ENCODE measurements around the gene RTEL1. TPM values are rescaled to one million over a fixed set of nuclear protein-coding genes. Genes with fewer than 3 reads are reported as not detected.

The RTEL1 gene
- total RNA-seq, 2 donors from 2014 or later = 41.8 to 51.8 TPM

GRCh38 chr20:63680857-63681608 is 22.9 kb downstream of the RTEL1 start:
- no peak for ATAC-seq (replicated peaks)
- Mint-ChIP-seq H3K36me3 (ENCODE audit: low read depth) (peaks cover 21% of the 10 kb centered on the region), H3K4me3 (no peak overlapping the region), H3K27me3 (no peaks in the 10 kb centered on the region), H3K9me3 (no peaks in the 10 kb centered on the region), H3K27ac (no peak overlapping the region), H3K4me1 (no peaks in the 10 kb centered on the region)

GRCh38 chr20:63681609-63682142 is 23.6 kb downstream of the RTEL1 start:
- H3K4me3 Mint-ChIP-seq = no peak overlapping the region
- H3K27me3 Mint-ChIP-seq = no peaks in the 10 kb centered on the region
- no peaks in the 10 kb centered on the region for H3K4me1 Mint-ChIP-seq
- no peak overlapping the region for H3K27ac Mint-ChIP-seq
- no peak for ATAC-seq (replicated peaks)
- no peaks in the 10 kb centered on the region for H3K9me3 Mint-ChIP-seq
- H3K36me3 Mint-ChIP-seq (ENCODE audit: low read depth) = peaks cover 15% of the 10 kb centered on the region

GRCh38 chr20:63682384-63683139 is 24.4 kb downstream of the RTEL1 start:
- Mint-ChIP-seq H3K4me1 (no peaks in the 10 kb centered on the region), H3K36me3 (ENCODE audit: low read depth) (peaks cover 9% of the 10 kb centered on the region), H3K9me3 (no peaks in the 10 kb centered on the region), H3K27me3 (no peaks in the 10 kb centered on the region), H3K27ac (no peak overlapping the region), H3K4me3 (no peak overlapping the region)
- peak; percentile 70 for ATAC-seq (replicated peaks)

- Mint-ChIP-seq H3K36me3 (ENCODE audit: low read depth) (no peaks in the 10 kb centered on the region), H3K4me1 (no peaks in the 10 kb centered on the region), H3K9me3 (no peaks in the 10 kb centered on the region), H3K27me3 (no peaks in the 10 kb centered on the region), H3K4me3 (no peak overlapping the region), H3K27ac (no peak overlapping the region)
- no peak for ATAC-seq (replicated peaks)
These were observed 27.3 kb downstream of the RTEL1 start for GRCh38 chr20:63685269-63686026.

GRCh38 chr20:63686094-63686491 is 28.0 kb downstream of the RTEL1 start:
- Mint-ChIP-seq H3K4me1 (no peaks in the 10 kb centered on the region), H3K9me3 (no peaks in the 10 kb centered on the region), H3K27ac (no peak overlapping the region), H3K36me3 (ENCODE audit: low read depth) (peaks cover under 1% of the 10 kb centered on the region), H3K4me3 (peak overlapping the region; percentile 44), H3K27me3 (no peaks in the 10 kb centered on the region)
- no peak for ATAC-seq (replicated peaks)

- Mint-ChIP-seq H3K27ac (peak overlapping the region; percentile 43), H3K4me1 (peaks cover 4% of the 10 kb centered on the region), H3K9me3 (no peaks in the 10 kb centered on the region), H3K36me3 (ENCODE audit: low read depth) (peaks cover 6% of the 10 kb centered on the region), H3K4me3 (peak overlapping the region; percentile 44), H3K27me3 (no peaks in the 10 kb centered on the region)
- peak; percentile 86 for ATAC-seq (replicated peaks)
These were observed 28.6 kb downstream of the RTEL1 start for GRCh38 chr20:63686492-63687321.

- Mint-ChIP-seq H3K9me3 (no peaks in the 10 kb centered on the region), H3K4me3 (no peak overlapping the region), H3K27me3 (no peaks in the 10 kb centered on the region), H3K27ac (no peak overlapping the region), H3K36me3 (ENCODE audit: low read depth) (peaks cover 6% of the 10 kb centered on the region), H3K4me1 (peaks cover 4% of the 10 kb centered on the region)
- ATAC-seq (replicated peaks) = no peak
These were observed 29.5 kb downstream of the RTEL1 start for GRCh38 chr20:63687419-63688178.

- Mint-ChIP-seq H3K27ac (no peak overlapping the region), H3K9me3 (no peaks in the 10 kb centered on the region), H3K27me3 (no peaks in the 10 kb centered on the region), H3K4me1 (peaks cover 4% of the 10 kb centered on the region), H3K36me3 (ENCODE audit: low read depth) (peaks cover 6% of the 10 kb centered on the region), H3K4me3 (no peak overlapping the region)
- no peak for ATAC-seq (replicated peaks)
These were observed 30.3 kb downstream of the RTEL1 start for GRCh38 chr20:63688228-63689045.

GRCh38 chr20:63689046-63690002 is 31.2 kb downstream of the RTEL1 start:
- Mint-ChIP-seq H3K9me3 (no peaks in the 10 kb centered on the region), H3K27ac (no peak overlapping the region), H3K4me3 (no peak overlapping the region)

GRCh38 chr20:63690003-63690897 is 32.1 kb downstream of the RTEL1 start:
- ATAC-seq (replicated peaks) = no peak
- H3K4me1 Mint-ChIP-seq = peaks cover 4% of the 10 kb centered on the region
- H3K27me3 Mint-ChIP-seq = no peaks in the 10 kb centered on the region
- H3K4me3 Mint-ChIP-seq = no peak overlapping the region
- H3K36me3 Mint-ChIP-seq (ENCODE audit: low read depth) = peaks cover 16% of the 10 kb centered on the region
- H3K9me3 Mint-ChIP-seq = no peaks in the 10 kb centered on the region
- no peak overlapping the region for H3K27ac Mint-ChIP-seq

More at GRCh38 chr20:63689046-63690002, 31.2 kb downstream of the RTEL1 start:
- Mint-ChIP-seq H3K27me3 (no peaks in the 10 kb centered on the region), H3K4me1 (peaks cover 4% of the 10 kb centered on the region), H3K36me3 (ENCODE audit: low read depth) (peaks cover 15% of the 10 kb centered on the region)
- no peak for ATAC-seq (replicated peaks)

Data from activated T-helper 17 cell treated with anti-CD3 and anti-CD28 coated beads, Interleukin-2, amount 50 U/mL, for 72 hours (primary cell).